HCT116 (cell line): ENCODE data around the gene LIN52. TPM values are rescaled to one million over a fixed set of nuclear protein-coding genes. Genes with fewer than 3 reads are reported as not detected.

Experiments
- ATAC-seq: fragments of 200-7000 bp; cut with Tn5 transposase; 2 replicates; pipeline ENCODE4 v1.9.1; 2020; ENCODE audit warnings: mild to moderate bottlenecking, moderate library complexity
- BruUV-seq: library from RNA; stranded (reverse); fragments of 400-500 nt; replicated peaks from 2 replicates; lab custom pipeline; 2021; lab: Mats Ljungman, UMichigan
- CTCF ChIA-PET: fragments of 300-600 bp; sonication (Branson Sonifier 250); formaldehyde crosslinking; loops from one replicate; lab custom pipeline; 2021; ENCODE audit warnings: antibody characterized with exemption; lab: Charles Lee
- POLR2A ChIA-PET: fragments of 300-600, 350-600 bp; sonication (Branson Sonifier 250); formaldehyde crosslinking; loops from one replicate; lab custom pipeline; 2021; ENCODE audit warnings: antibody characterized with exemption; lab: Charles Lee
- RAD21 ChIA-PET, 2 experiments: fragments of 300-600 bp; sonication (Branson Sonifier 250); formaldehyde crosslinking; loops; one replicate each; lab custom pipeline; 2023; ENCODE audit warnings: low total read pairs in 2 of 2; ENCODE audit not compliant: uncharacterized antibody in 2 of 2, unreplicated experiment in 2 of 2, low non-redundant PET in 1 of 2; lab: Charles Lee
- DNase-seq: peaks from one replicate; pipeline ENCODE4 v3.0.0-alpha.2; 2010; ENCODE audit warnings: low read depth, low spot score
- H2AFZ ChIP-seq: fragments of 200-600 bp; shearing (Covaris generic), sonication (generic); 2 replicates; pipeline ENCODE4 v1.6.1; 2017; ENCODE audit warnings: low read depth, mixed run types, mixed read lengths, antibody characterized with exemption, low read length; ENCODE audit not compliant: poor library complexity, severe bottlenecking
- H3K27ac ChIP-seq: 2 replicates; pipeline ENCODE4 v1.5.1; 2012; ENCODE audit warnings: low read depth, low read length
- H3K27me3 ChIP-seq: fragments of 200-600 bp; sonication (generic); 2 replicates; pipeline ENCODE4 v1.6.1; 2016; ENCODE audit warnings: mixed run types, low read length, mixed read lengths; ENCODE audit not compliant: insufficient read depth
- H3K36me3 ChIP-seq, 2 experiments: fragments of 200-500 bp in 1 of 2; fragments of 200-600 bp in 1 of 2; sonication (Bioruptor generic) in 1 of 2; sonication (generic) in 1 of 2; 2 replicates each; pipeline versions ENCODE4 v1.5.1 to v1.6.1; 2014 to 2016; ENCODE audit warnings: low read length in 2 of 2, inconsistent platforms in 1 of 2, mixed read lengths in 1 of 2, mixed run types in 1 of 2; ENCODE audit not compliant: insufficient read depth in 2 of 2, control insufficient read depth in 1 of 2
- H3K4me1 ChIP-seq, 2 experiments: fragments of 200-600 bp in 1 of 2; sonication (generic) in 1 of 2; 2 replicates each; pipeline versions ENCODE4 v1.5.1 to v1.6.1; 2012 to 2017; ENCODE audit warnings: low read length in 2 of 2, inconsistent platforms in 1 of 2, mild to moderate bottlenecking in 1 of 2, mixed read lengths in 1 of 2, mixed run types in 1 of 2, moderate library complexity in 1 of 2; ENCODE audit not compliant: insufficient read depth in 2 of 2, control insufficient read depth in 1 of 2
- H3K4me2 ChIP-seq: fragments of 200-600 bp; sonication (generic); 2 replicates; pipeline ENCODE4 v1.6.1; 2017; ENCODE audit warnings: mixed run types, low read length, mixed read lengths
- H3K4me3 ChIP-seq, 2 experiments: fragments of 200-600 bp in 1 of 2; sonication (generic) in 1 of 2; replicated peaks in 1 of 2; 2 replicates each; pipeline ENCODE4 v1.5.1; 2011 to 2016; ENCODE audit warnings: low read length in 2 of 2, control low read depth in 1 of 2, low read depth in 1 of 2, mild to moderate bottlenecking in 1 of 2, mixed read lengths in 1 of 2, mixed run types in 1 of 2
- H3K79me2 ChIP-seq: fragments of 200-600 bp; sonication (generic); 2 replicates; pipeline ENCODE4 v1.6.1; 2017; ENCODE audit warnings: mild to moderate bottlenecking, mixed run types, low read length, moderate library complexity, mixed read lengths; ENCODE audit not compliant: insufficient read depth
- H3K9ac ChIP-seq: fragments of 200-600 bp; sonication (generic); 2 replicates; pipeline ENCODE4 v1.6.1; 2016; ENCODE audit warnings: low read length, mixed read lengths
- H3K9me2 ChIP-seq: fragments of 200-600 bp; sonication (generic), shearing (Covaris generic); 2 replicates; pipeline ENCODE4 v1.6.1; 2017; ENCODE audit warnings: mixed run types, mild to moderate bottlenecking, moderate library complexity; ENCODE audit not compliant: insufficient read depth
- H3K9me3 ChIP-seq, 2 experiments: fragments of 200-500 bp in 1 of 2; fragments of 200-600 bp in 1 of 2; sonication (Bioruptor generic) in 1 of 2; sonication (generic) in 1 of 2; 2 replicates each; pipeline ENCODE4 v1.6.1; 2014 to 2017; ENCODE audit warnings: low read length in 2 of 2, mixed read lengths in 2 of 2, inconsistent platforms in 1 of 2, low read depth in 1 of 2, mild to moderate bottlenecking in 1 of 2, mixed run types in 1 of 2, moderate library complexity in 1 of 2; ENCODE audit not compliant: control insufficient read depth in 1 of 2, insufficient read depth in 1 of 2
- H4K20me1 ChIP-seq: fragments of 200-600 bp; sonication (generic), shearing (Covaris generic); 2 replicates; pipeline ENCODE4 v1.6.1; 2017; ENCODE audit warnings: mixed run types, mild to moderate bottlenecking, moderate library complexity; ENCODE audit not compliant: insufficient read depth
- CEBPB ChIP-seq: IDR thresholded peaks from 2 replicates; pipeline ENCODE4 v1.6.1; 2012; ENCODE audit warnings: low read depth
- EGR1 ChIP-seq: IDR thresholded peaks from 2 replicates; pipeline ENCODE4 v1.6.1; 2012; ENCODE audit warnings: low read depth
- ELF1 ChIP-seq: IDR thresholded peaks from 2 replicates; pipeline ENCODE4 v1.6.1; 2012; ENCODE audit warnings: low read depth, borderline replicate concordance
- FOSL1 ChIP-seq: IDR thresholded peaks from 2 replicates; pipeline ENCODE4 v1.6.1; 2012; ENCODE audit warnings: low read depth
- MAX ChIP-seq: IDR thresholded peaks from 2 replicates; pipeline ENCODE4 v1.6.1; 2012
- POLR2A ChIP-seq: IDR thresholded peaks from 2 replicates; pipeline ENCODE4 v1.7.0; 2011; ENCODE audit warnings: borderline replicate concordance; ENCODE audit not compliant: insufficient read depth, insufficient read length; ENCODE audit errors: extremely low read depth
- RAD21 ChIP-seq: IDR thresholded peaks from 2 replicates; pipeline ENCODE4 v1.6.1; 2012; ENCODE audit warnings: low read depth, mild to moderate bottlenecking
- SIN3A ChIP-seq: IDR thresholded peaks from 2 replicates; pipeline ENCODE4 v1.6.1; 2012; ENCODE audit warnings: low read depth
- SP1 ChIP-seq: IDR thresholded peaks from 2 replicates; pipeline ENCODE4 v1.6.1; 2012; ENCODE audit warnings: low read depth
- SRF ChIP-seq: IDR thresholded peaks from 2 replicates; pipeline ENCODE4 v1.6.1; 2012; ENCODE audit warnings: low read depth
- YY1 ChIP-seq: IDR thresholded peaks from 2 replicates; pipeline ENCODE4 v1.6.1; 2011; ENCODE audit warnings: low read length, low read depth, moderate library complexity, mild to moderate bottlenecking; ENCODE audit not compliant: insufficient replicate concordance; ENCODE audit errors: extremely low read depth
- ZFX ChIP-seq: fragments of 450-650 bp; IDR thresholded peaks from 2 replicates; pipeline ENCODE4 v1.6.1; 2017
- intact Hi-C: fragments of 100-400 bp; cut with micrococcal nuclease; formaldehyde crosslinking; loops from 2 replicates; pipeline ENCODE4 v1.10.0; 2022
- total RNA-seq: library from RNA; stranded (reverse); gene quantifications from one replicate; pipeline ENCODE4 v1.2.1, GENCODE V29; 2021; ENCODE audit not compliant: unreplicated experiment
- TF ChIP-seq, protein P1 (sequence below), 3 experiments: fragments of 200-600 bp in 1 of 3; sonication (generic) in 1 of 3; IDR thresholded peaks in 2 of 3; conservative IDR thresholded peaks in 1 of 3; 2 replicates each; pipeline ENCODE4 v1.5.1; 2012 to 2017; ENCODE audit warnings: low read depth in 2 of 3, low read length in 2 of 3, antibody characterized with exemption in 1 of 3, borderline replicate concordance in 1 of 3, control low read depth in 1 of 3, mild to moderate bottlenecking in 1 of 3, mixed read lengths in 1 of 3, mixed run types in 1 of 3, moderate library complexity in 1 of 3; ENCODE audit not compliant: insufficient read depth in 1 of 3

LIN52 gene
- total RNA-seq, 1 experiment from 2014 or later, result 9.6 TPM

DNA sequence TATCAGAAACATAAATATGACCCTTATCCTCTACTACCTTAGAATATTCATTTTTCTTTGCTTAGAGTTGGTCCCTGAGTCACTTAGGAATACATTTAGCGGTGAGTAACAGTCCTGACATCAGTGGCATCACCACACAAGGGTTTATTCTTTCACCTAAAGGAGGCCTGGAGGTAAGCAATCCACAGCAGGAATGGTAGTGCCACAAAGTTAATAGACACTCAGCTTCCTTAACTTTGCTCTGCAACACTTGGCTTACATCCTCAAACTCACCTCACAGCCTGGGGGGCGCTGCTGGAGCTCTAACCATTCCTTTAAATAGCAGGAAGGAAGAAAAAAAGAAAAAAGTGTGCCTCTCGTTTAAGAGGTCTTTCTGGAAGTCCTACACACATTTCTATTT is 36.5 kb upstream of the LIN52 start:
- BruUV-seq, result no TSS peak
- intact Hi-C loops, result no loop called here
- no peak overlapping the region for H3K9ac ChIP-seq
- ChIA-PET POLR2A (no interaction called here), RAD21 (no interaction called here), CTCF (interaction anchor here (1.0 to 1.3 kb wide), 4 partner anchors 11 to 22 kb away, joined by 3 to 4 read pairs (median 4); no protein-coding TSS in a partner anchor)
- no peak overlapping the region for H3K27ac ChIP-seq
- ATAC-seq, result peak; percentile 70
- no peaks in the 10 kb centered on the region for H3K9me2 ChIP-seq
- H3K79me2 ChIP-seq, result no peaks in the 10 kb centered on the region
- TF ChIP-seq SP1 (no peak), MAX (no peak), ZFX (no peak), SRF (no peak), YY1 (no peak), CEBPB (no peak), RAD21 (peak; percentile 30; the same call in 1 of the 2 replicates), EGR1 (no peak), ELF1 (no peak), SIN3A (no peak), FOSL1 (no peak), POLR2A (no peak)
- TF ChIP-seq, protein P1, sequence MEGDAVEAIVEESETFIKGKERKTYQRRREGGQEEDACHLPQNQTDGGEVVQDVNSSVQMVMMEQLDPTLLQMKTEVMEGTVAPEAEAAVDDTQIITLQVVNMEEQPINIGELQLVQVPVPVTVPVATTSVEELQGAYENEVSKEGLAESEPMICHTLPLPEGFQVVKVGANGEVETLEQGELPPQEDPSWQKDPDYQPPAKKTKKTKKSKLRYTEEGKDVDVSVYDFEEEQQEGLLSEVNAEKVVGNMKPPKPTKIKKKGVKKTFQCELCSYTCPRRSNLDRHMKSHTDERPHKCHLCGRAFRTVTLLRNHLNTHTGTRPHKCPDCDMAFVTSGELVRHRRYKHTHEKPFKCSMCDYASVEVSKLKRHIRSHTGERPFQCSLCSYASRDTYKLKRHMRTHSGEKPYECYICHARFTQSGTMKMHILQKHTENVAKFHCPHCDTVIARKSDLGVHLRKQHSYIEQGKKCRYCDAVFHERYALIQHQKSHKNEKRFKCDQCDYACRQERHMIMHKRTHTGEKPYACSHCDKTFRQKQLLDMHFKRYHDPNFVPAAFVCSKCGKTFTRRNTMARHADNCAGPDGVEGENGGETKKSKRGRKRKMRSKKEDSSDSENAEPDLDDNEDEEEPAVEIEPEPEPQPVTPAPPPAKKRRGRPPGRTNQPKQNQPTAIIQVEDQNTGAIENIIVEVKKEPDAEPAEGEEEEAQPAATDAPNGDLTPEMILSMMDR (IDR thresholded peaks at IDR 0.05 in 2 of 3, conservative IDR thresholded peaks at IDR 0.05 in 1 of 3; ENCODE audit: borderline replicate concordance in 1 of 3, insufficient read depth in 1 of 3, low read depth in 2 of 3, low read length in 2 of 3), result peak in 2 of 3 experiments; percentile 30 to 37; a peak in 3 of 6 replicates
- no peak overlapping the region for H3K4me3 ChIP-seq
- no peaks in the 10 kb centered on the region for H3K36me3 ChIP-seq
- no peaks in the 10 kb centered on the region for H3K27me3 ChIP-seq
- peaks cover 0 to 6% of the 10 kb centered on the region in 2 experiments; a peak in 2 of 4 replicates for H3K4me1 ChIP-seq
- H3K9me3 ChIP-seq, result no peaks in the 10 kb centered on the region
- DNase-seq, result peak; percentile 16
- H4K20me1 ChIP-seq, result no peaks in the 10 kb centered on the region
- H2AFZ ChIP-seq, result no peak overlapping the region
- no peak overlapping the region for H3K4me2 ChIP-seq
